ENCODE data around the gene KCNN4. TPM values are rescaled to one million over a fixed set of nuclear protein-coding genes. Genes with fewer than 3 reads are reported as not detected.
A peak's percentile ranks its signal among the peaks of the same experiment; 100 is the strongest.

KCNN4 gene
- total and polyA plus RNA-seq, 2 of the 13 experiments (the other 11 are each of a cell fraction or from before 2014, with no cell fraction given): 0.13 to 0.25 TPM

- ATAC-seq: no peak
- FAIRE-seq: no peak
- no TSS peak for BruUV-seq (replicated peaks)
- no peaks in the 10 kb centered on the region for H3K79me2 ChIP-seq (ENCODE audit: insufficient read depth, low read length)
- no peak overlapping the region for H3K4me3 ChIP-seq (replicated peaks in 1 of 3; ENCODE audit: insufficient read depth in 1 of 3, low read depth in 2 of 3, low read length in 3 of 3)
- H3K4me2 ChIP-seq (ENCODE audit: low read depth, low read length): no peak overlapping the region
- no peak for DNase-seq (ENCODE audit: low spot score)
- TF ChIP-seq ZNF547 (CRISPR knock-in tag; IDR thresholded peaks at IDR 0.05) (no peak), ZNF609 (CRISPR knock-in tag; IDR thresholded peaks at IDR 0.05; ENCODE audit: borderline replicate concordance) (no peak), SALL2 (CRISPR knock-in tag; IDR thresholded peaks at IDR 0.05) (no peak), AGO2 (optimal IDR thresholded peaks at IDR 0.05; ENCODE audit: low read depth, low read length) (peak; percentile 45), MZF1 (CRISPR knock-in tag; IDR thresholded peaks at IDR 0.05; ENCODE audit: borderline replicate concordance) (no peak), POLR2AphosphoS5 (IDR thresholded peaks at IDR 0.05; ENCODE audit: low read depth, low read length) (no peak), RBM39 (IDR thresholded peaks at IDR 0.05; ENCODE audit: low read depth, low read length, poor library complexity, severe bottlenecking) (no peak)
- TF ChIP-seq, protein P1, sequence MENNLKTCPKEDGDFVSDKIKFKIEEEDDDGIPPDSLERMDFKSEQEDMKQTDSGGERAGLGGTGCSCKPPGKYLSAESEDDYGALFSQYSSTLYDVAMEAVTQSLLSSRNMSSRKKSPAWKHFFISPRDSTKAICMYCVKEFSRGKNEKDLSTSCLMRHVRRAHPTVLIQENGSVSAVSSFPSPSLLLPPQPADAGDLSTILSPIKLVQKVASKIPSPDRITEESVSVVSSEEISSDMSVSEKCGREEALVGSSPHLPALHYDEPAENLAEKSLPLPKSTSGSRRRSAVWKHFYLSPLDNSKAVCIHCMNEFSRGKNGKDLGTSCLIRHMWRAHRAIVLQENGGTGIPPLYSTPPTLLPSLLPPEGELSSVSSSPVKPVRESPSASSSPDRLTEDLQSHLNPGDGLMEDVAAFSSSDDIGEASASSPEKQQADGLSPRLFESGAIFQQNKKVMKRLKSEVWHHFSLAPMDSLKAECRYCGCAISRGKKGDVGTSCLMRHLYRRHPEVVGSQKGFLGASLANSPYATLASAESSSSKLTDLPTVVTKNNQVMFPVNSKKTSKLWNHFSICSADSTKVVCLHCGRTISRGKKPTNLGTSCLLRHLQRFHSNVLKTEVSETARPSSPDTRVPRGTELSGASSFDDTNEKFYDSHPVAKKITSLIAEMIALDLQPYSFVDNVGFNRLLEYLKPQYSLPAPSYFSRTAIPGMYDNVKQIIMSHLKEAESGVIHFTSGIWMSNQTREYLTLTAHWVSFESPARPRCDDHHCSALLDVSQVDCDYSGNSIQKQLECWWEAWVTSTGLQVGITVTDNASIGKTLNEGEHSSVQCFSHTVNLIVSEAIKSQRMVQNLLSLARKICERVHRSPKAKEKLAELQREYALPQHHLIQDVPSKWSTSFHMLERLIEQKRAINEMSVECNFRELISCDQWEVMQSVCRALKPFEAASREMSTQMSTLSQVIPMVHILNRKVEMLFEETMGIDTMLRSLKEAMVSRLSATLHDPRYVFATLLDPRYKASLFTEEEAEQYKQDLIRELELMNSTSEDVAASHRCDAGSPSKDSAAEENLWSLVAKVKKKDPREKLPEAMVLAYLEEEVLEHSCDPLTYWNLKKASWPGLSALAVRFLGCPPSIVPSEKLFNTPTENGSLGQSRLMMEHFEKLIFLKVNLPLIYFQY (CRISPR knock-in tag; IDR thresholded peaks at IDR 0.05; ENCODE audit: borderline replicate concordance): no peak
- no peaks in the 10 kb centered on the region for H3K27me3 ChIP-seq (ENCODE audit: control insufficient read depth in 1 of 2, insufficient read depth in 2 of 2, low read length in 2 of 2)
- H3K9ac ChIP-seq (ENCODE audit: insufficient read depth, low read depth, low read length): no peak overlapping the region
- H4K20me1 ChIP-seq (ENCODE audit: insufficient read depth, low read length): no peaks in the 10 kb centered on the region
- H3K4me1 ChIP-seq (ENCODE audit: insufficient read depth, low read length): no peaks in the 10 kb centered on the region
- H3K27ac ChIP-seq (ENCODE audit: extremely low read length, insufficient read depth, low read length): no peak overlapping the region
- intact Hi-C loops (cut with micrococcal nuclease; ENCODE audit: unreplicated experiment) (no loop called here), in situ Hi-C loops (cut with HindIII; ENCODE audit: extremely low pct_ligation_motif_present, low pct_unique_long_range_greater_than_20kb) (no loop called here)
- WGBS (ENCODE audit: low lambda C conversion rate): 100% methylated on average over 3 of the region's 14 CpGs
- H2AFZ ChIP-seq (ENCODE audit: low read length): no peak overlapping the region
- ChIA-PET POLR2A (no interaction called here), CTCF (ENCODE audit: low intra/inter-chr PET ratio, low total read pairs) (no interaction called here)
- no peaks in the 10 kb centered on the region for H3K9me3 ChIP-seq (ENCODE audit: low read length)
- H3K36me3 ChIP-seq (replicated peaks in 1 of 2; ENCODE audit: control insufficient read depth in 1 of 2, insufficient read depth in 2 of 2, low read length in 2 of 2): peaks cover 13 to 48% of the 10 kb centered on the region in 2 experiments; a peak in 4 of 5 replicates
Observed at GRCh38 chr19:43731346-43731745, 49.4 kb downstream of the KCNN4 start.
